Measurements from ENCODE around the gene PDE9A. TPM values are rescaled to one million over a fixed set of nuclear protein-coding genes. Genes with fewer than 3 reads are reported as not detected.

The PDE9A gene
- total and polyA plus RNA-seq, 2 donors (not counting 3 experiments of a cell fraction or from before 2014, with no cell fraction given): 0.28 to 2.2 TPM

GRCh38 chr21:42705746-42706374 lies 52.4 kb downstream of the PDE9A start:
- Histone ChIP-seq H3K27me3 (ENCODE audit: control insufficient read depth in 2 of 2, insufficient read depth in 2 of 2, low read length in 2 of 2) (no peaks in the 10 kb centered on the region), H2AFZ (ENCODE audit: low read depth, low read length) (no peak overlapping the region), H3K9ac (replicated peaks; ENCODE audit: extremely low read depth, insufficient read depth, low read length) (no peak overlapping the region), H4K20me1 (replicated peaks; ENCODE audit: control insufficient read depth, extremely low read depth, insufficient read depth, low read length) (no peaks in the 10 kb centered on the region), H3K27ac (ENCODE audit: insufficient read depth, low read depth, low read length) (no peak overlapping the region), H3K36me3 (ENCODE audit: control insufficient read depth in 2 of 2, extremely low read depth in 1 of 2, insufficient read depth in 2 of 2, low read length in 2 of 2) (no peaks in the 10 kb centered on the region), H3K9me3 (replicated peaks; ENCODE audit: control insufficient read depth, insufficient read depth, low read length) (no peaks in the 10 kb centered on the region), H3K9me1 (replicated peaks; ENCODE audit: control insufficient read depth, extremely low read depth, insufficient read depth, low read length) (no peaks in the 10 kb centered on the region), H3K4me1 (ENCODE audit: control insufficient read depth, extremely low read depth, insufficient read depth, low read length) (no peaks in the 10 kb centered on the region), H3K79me2 (ENCODE audit: control insufficient read depth, insufficient read depth, low read length) (no peaks in the 10 kb centered on the region), H3K4me2 (ENCODE audit: insufficient read depth, low read length) (no peak overlapping the region), H3K4me3 (replicated peaks in 1 of 3; ENCODE audit: insufficient read depth in 1 of 3, low read depth in 1 of 3, low read length in 3 of 3) (no peak overlapping the region)
- BruUV-seq (replicated peaks): no TSS peak
- CTCF ChIA-PET: no interaction called here
- no peak for DNase-seq (ENCODE audit: low read depth, low spot score)
- intact Hi-C loops (cut with micrococcal nuclease): no loop called here
- FAIRE-seq: no peak
- POLR2A ChIA-PET: no interaction called here
- dilution Hi-C loops (cut with MboI; ENCODE audit: extremely low pct_ligation_motif_present, low sequenced_read_pairs): no loop called here
- no peak for TF ChIP-seq POLR2AphosphoS5 (IDR thresholded peaks at IDR 0.05; ENCODE audit: insufficient read depth, low read depth, low read length)

GRCh38 chr21:42706765-42707164 lies 53.3 kb downstream of the PDE9A start:
- intact Hi-C loops (cut with micrococcal nuclease): no loop called here
- H3K36me3 ChIP-seq (ENCODE audit: control insufficient read depth in 2 of 2, extremely low read depth in 1 of 2, insufficient read depth in 2 of 2, low read length in 2 of 2): no peaks in the 10 kb centered on the region

More at GRCh38 chr21:42706765-42707164, 53.3 kb downstream of the PDE9A start:
- FAIRE-seq (no peak), DNase-seq (ENCODE audit: low read depth, low spot score) (no peak)
- POLR2A ChIA-PET: no interaction called here
- H3K9me1 ChIP-seq (replicated peaks; ENCODE audit: control insufficient read depth, extremely low read depth, insufficient read depth, low read length): no peaks in the 10 kb centered on the region
- H4K20me1 ChIP-seq (replicated peaks; ENCODE audit: control insufficient read depth, extremely low read depth, insufficient read depth, low read length): no peaks in the 10 kb centered on the region
- no peaks in the 10 kb centered on the region for H3K79me2 ChIP-seq (ENCODE audit: control insufficient read depth, insufficient read depth, low read length)
- no peak for TF ChIP-seq CTCF (IDR thresholded peaks at IDR 0.05; ENCODE audit: extremely low read depth in 1 of 2, insufficient read depth in 1 of 2, low read depth in 1 of 2, low read length in 2 of 2)
- no peak for TF ChIP-seq GATA2 (IDR thresholded peaks at IDR 0.05; ENCODE audit: insufficient read depth, insufficient read length, low read depth, low read length)
- TF ChIP-seq JUN (IDR thresholded peaks at IDR 0.05; ENCODE audit: borderline replicate concordance, insufficient read depth, insufficient read length, low read depth): no peak
- H3K27ac ChIP-seq (ENCODE audit: insufficient read depth, low read depth, low read length): no peak overlapping the region
- H3K4me3 ChIP-seq (replicated peaks in 1 of 3; ENCODE audit: insufficient read depth in 1 of 3, low read depth in 1 of 3, low read length in 3 of 3): no peak overlapping the region
- CTCF ChIA-PET: no interaction called here
- no peaks in the 10 kb centered on the region for H3K9me3 ChIP-seq (replicated peaks; ENCODE audit: control insufficient read depth, insufficient read depth, low read length)
- dilution Hi-C loops (cut with MboI; ENCODE audit: extremely low pct_ligation_motif_present, low sequenced_read_pairs): no loop called here
- BruUV-seq (replicated peaks): no TSS peak
- H2AFZ ChIP-seq (ENCODE audit: low read depth, low read length): no peak overlapping the region
- H3K9ac ChIP-seq (replicated peaks; ENCODE audit: extremely low read depth, insufficient read depth, low read length): no peak overlapping the region
- H3K4me1 ChIP-seq (ENCODE audit: control insufficient read depth, extremely low read depth, insufficient read depth, low read length): no peaks in the 10 kb centered on the region
- no peaks in the 10 kb centered on the region for H3K27me3 ChIP-seq (ENCODE audit: control insufficient read depth in 2 of 2, insufficient read depth in 2 of 2, low read length in 2 of 2)
- H3K4me2 ChIP-seq (ENCODE audit: insufficient read depth, low read length): no peak overlapping the region
